HepG2 (cell line): ENCODE results near the gene TUBA4B. TPM values are rescaled to one million over a fixed set of nuclear protein-coding genes. Genes with fewer than 3 reads are reported as not detected.
A peak's percentile ranks its signal among the peaks of the same experiment; 100 is the strongest.

ENCODE experiments used
- ADNP ChIP-seq: sonication (generic); formaldehyde crosslinking; IDR thresholded peaks from 2 replicates; pipeline ENCODE4 v1.4.0; 2020; ENCODE audit warnings: missing genetic modification reagents
- ETS1 ChIP-seq: sonication (generic); formaldehyde crosslinking; IDR thresholded peaks from 2 replicates; pipeline ENCODE4 v1.4.0; 2020; ENCODE audit warnings: missing genetic modification reagents
- GABPB1 ChIP-seq: IDR thresholded peaks from 2 replicates; pipeline ENCODE4 v1.6.1; 2016; ENCODE audit warnings: mild to moderate bottlenecking, missing genetic modification reagents, moderate library complexity, missing compliant biosample characterization
- HNRNPLL ChIP-seq: fragments of 200-400 bp; formaldehyde crosslinking; IDR thresholded peaks from 2 replicates; pipeline ENCODE4 v1.6.1; 2017; ENCODE audit warnings: mild to moderate bottlenecking, low read depth, low read length; ENCODE audit not compliant: poor library complexity, severe bottlenecking
- NPAS2 ChIP-seq: sonication (generic); formaldehyde crosslinking; IDR thresholded peaks from 2 replicates; pipeline ENCODE4 v1.8.0; 2022; ENCODE audit warnings: mild to moderate bottlenecking, missing genetic modification reagents, borderline replicate concordance
- RAD21 ChIP-seq: fragments of 450-650 bp; formaldehyde crosslinking; IDR thresholded peaks from 2 replicates; pipeline ENCODE4 v1.5.0; 2020; ENCODE audit warnings: mild to moderate bottlenecking
- RELA ChIP-seq: sonication (generic); formaldehyde crosslinking; IDR thresholded peaks from 2 replicates; pipeline ENCODE4 v1.4.0; 2020; ENCODE audit warnings: missing genetic modification reagents
- RERE ChIP-seq: IDR thresholded peaks from 2 replicates; pipeline ENCODE4 v1.6.1; 2016; ENCODE audit warnings: low read depth, missing genetic modification reagents, missing compliant biosample characterization
- SMAD3 ChIP-seq: sonication (generic); formaldehyde crosslinking; IDR thresholded peaks from 2 replicates; pipeline ENCODE4 v1.4.0; 2020; ENCODE audit warnings: missing genetic modification reagents
- ZNF234 ChIP-seq: sonication (generic); formaldehyde crosslinking; conservative IDR thresholded peaks from 2 replicates; pipeline ENCODE4 v1.5.1; 2020; ENCODE audit warnings: mild to moderate bottlenecking, missing genetic modification reagents
- ZNF414 ChIP-seq: sonication (generic); formaldehyde crosslinking; IDR thresholded peaks from 2 replicates; pipeline ENCODE4 v1.5.0; 2020; ENCODE audit warnings: missing genetic modification reagents
- ZNF747 ChIP-seq: sonication (generic); formaldehyde crosslinking; IDR thresholded peaks from 2 replicates; pipeline ENCODE4 v1.8.1; 2023; ENCODE audit warnings: missing genetic modification reagents, mild to moderate bottlenecking, borderline replicate concordance
- polyA plus RNA-seq, 8 experiments: library from polyadenylated mRNA; depleted of rRNA in 3 of 8; stranded (reverse) in 7 of 8; unstranded in 1 of 8; fragments of >200 nt; fragmentation: Illumina TruSeq in 4 of 8; extraction: Trizol in 4 of 8; gene quantifications; 2 replicates each; pipeline versions ENCODE4 v1.2.1 to v1.2.3, GENCODE V29; 2011 to 2016; ENCODE audit warnings: low read depth in 4 of 8, missing spikeins in 1 of 8, mixed read lengths in 1 of 8; ENCODE audit not compliant: insufficient read depth in 1 of 8
- total RNA-seq, 5 experiments: library from RNA; depleted of rRNA; stranded (reverse); fragments of >200 nt; fragmentation: Illumina TruSeq; extraction: Trizol; gene quantifications; 2 replicates each; pipeline ENCODE4 v1.2.3, GENCODE V29; 2016; ENCODE audit warnings: low read depth in 1 of 5
- TF ChIP-seq, protein P1 (sequence below): sonication (generic); formaldehyde crosslinking; IDR thresholded peaks from 2 replicates; pipeline ENCODE4 v1.4.0; 2020; ENCODE audit warnings: missing genetic modification reagents, borderline replicate concordance
- TF ChIP-seq, protein P2 (sequence below): sonication (generic); IDR thresholded peaks from 2 replicates; pipeline ENCODE4 v1.6.1; 2016; ENCODE audit warnings: low read depth, borderline replicate concordance

Gene TUBA4B
- total and polyA plus RNA-seq, 2 of the 13 experiments (the other 11 are each of a cell fraction or from before 2014, with no cell fraction given) = 0.18 to 0.22 TPM

GRCh38 chr2:219279151-219279915, 26.3 kb downstream of the TUBA4B start, which contains the start of gene DNAJB2 (continued):
- TF ChIP-seq, protein P1, sequence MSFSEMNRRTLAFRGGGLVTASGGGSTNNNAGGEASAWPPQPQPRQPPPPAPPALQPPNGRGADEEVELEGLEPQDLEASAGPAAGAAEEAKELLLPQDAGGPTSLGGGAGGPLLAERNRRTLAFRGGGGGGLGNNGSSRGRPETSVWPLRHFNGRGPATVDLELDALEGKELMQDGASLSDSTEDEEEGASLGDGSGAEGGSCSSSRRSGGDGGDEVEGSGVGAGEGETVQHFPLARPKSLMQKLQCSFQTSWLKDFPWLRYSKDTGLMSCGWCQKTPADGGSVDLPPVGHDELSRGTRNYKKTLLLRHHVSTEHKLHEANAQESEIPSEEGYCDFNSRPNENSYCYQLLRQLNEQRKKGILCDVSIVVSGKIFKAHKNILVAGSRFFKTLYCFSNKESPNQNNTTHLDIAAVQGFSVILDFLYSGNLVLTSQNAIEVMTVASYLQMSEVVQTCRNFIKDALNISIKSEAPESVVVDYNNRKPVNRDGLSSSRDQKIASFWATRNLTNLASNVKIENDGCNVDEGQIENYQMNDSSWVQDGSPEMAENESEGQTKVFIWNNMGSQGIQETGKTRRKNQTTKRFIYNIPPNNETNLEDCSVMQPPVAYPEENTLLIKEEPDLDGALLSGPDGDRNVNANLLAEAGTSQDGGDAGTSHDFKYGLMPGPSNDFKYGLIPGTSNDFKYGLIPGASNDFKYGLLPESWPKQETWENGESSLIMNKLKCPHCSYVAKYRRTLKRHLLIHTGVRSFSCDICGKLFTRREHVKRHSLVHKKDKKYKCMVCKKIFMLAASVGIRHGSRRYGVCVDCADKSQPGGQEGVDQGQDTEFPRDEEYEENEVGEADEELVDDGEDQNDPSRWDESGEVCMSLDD (CRISPR knock-in tag) = 0 out of 2 replicates have a peak, but pooled peaks have one; percentile 42
- peak; percentile 83 for TF ChIP-seq ZNF414 (CRISPR knock-in tag)
- peak; percentile 99 for TF ChIP-seq HNRNPLL
- TF ChIP-seq ZNF234 (CRISPR knock-in tag) = peak; percentile 96
- no peak for TF ChIP-seq RERE (CRISPR knock-in tag)
- TF ChIP-seq SMAD3 (CRISPR knock-in tag) = peak; percentile 90
- TF ChIP-seq, protein P2, sequence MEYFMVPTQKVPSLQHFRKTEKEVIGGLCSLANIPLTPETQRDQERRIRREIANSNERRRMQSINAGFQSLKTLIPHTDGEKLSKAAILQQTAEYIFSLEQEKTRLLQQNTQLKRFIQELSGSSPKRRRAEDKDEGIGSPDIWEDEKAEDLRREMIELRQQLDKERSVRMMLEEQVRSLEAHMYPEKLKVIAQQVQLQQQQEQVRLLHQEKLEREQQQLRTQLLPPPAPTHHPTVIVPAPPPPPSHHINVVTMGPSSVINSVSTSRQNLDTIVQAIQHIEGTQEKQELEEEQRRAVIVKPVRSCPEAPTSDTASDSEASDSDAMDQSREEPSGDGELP = peak; percentile 98
- 0 out of 2 replicates have a peak, but pooled peaks have one; percentile 28 for TF ChIP-seq RAD21 (CRISPR knock-in tag)
- TF ChIP-seq RELA (CRISPR knock-in tag) = peak; percentile 89; the same call in 1 of the 2 replicates
- TF ChIP-seq ZNF747 (CRISPR knock-in tag) = no peak; the same call in 1 of the 2 replicates
- TF ChIP-seq NPAS2 (CRISPR knock-in tag) = no peak
- peak; percentile 88; the same call in 1 of the 2 replicates for TF ChIP-seq ETS1
- peak; percentile 85 for TF ChIP-seq GABPB1 (CRISPR knock-in tag)
- no peak for TF ChIP-seq ADNP (CRISPR knock-in tag)
